Kidney (tissue), 14 donors: ENCODE results near the gene THBS3. TPM values are rescaled to one million over a fixed set of nuclear protein-coding genes. Genes with fewer than 3 reads are reported as not detected.

ENCODE experiments used
- DNase-seq, 5 donors: peaks; one replicate each; pipeline ENCODE4 v3.0.0-alpha.2; 2013 to 2020
- FAIRE-seq: peaks from 2 replicates; lab custom pipeline; 2012; peaks lifted over from hg19 to GRCh38; lab: Jason Lieb, UNC
- H3K27ac ChIP-seq, 2 donors: one replicate each; pipeline ENCODE4 v1.7.0; 2013; ENCODE audit warnings: low read depth in 2 of 2, low read length in 2 of 2, inconsistent platforms in 1 of 2
- H3K27me3 ChIP-seq: one replicate; pipeline ENCODE4 v1.7.1; 2013; ENCODE audit warnings: low read length, inconsistent platforms; ENCODE audit not compliant: control insufficient read depth, insufficient read depth
- H3K36me3 ChIP-seq, 3 donors: one replicate each; pipeline versions ENCODE4 v1.7.0 to v1.7.1; 2013; ENCODE audit warnings: low read length in 3 of 3, control low read depth in 1 of 3, inconsistent platforms in 1 of 3; ENCODE audit not compliant: insufficient read depth in 3 of 3, control insufficient read depth in 2 of 3
- H3K4me1 ChIP-seq, 3 donors: one replicate each; pipeline versions ENCODE4 v1.7.0 to v1.7.1; 2013; ENCODE audit warnings: low read length in 3 of 3, inconsistent platforms in 1 of 3, low read depth in 1 of 3; ENCODE audit not compliant: control insufficient read depth in 2 of 3, insufficient read depth in 2 of 3
- H3K4me3 ChIP-seq, 3 donors: one replicate each; pipeline versions ENCODE4 v1.7.0 to v1.8.1; 2013; ENCODE audit warnings: low read length in 3 of 3, control low read depth in 1 of 3, inconsistent platforms in 1 of 3
- H3K9ac ChIP-seq, 3 donors: one replicate each; pipeline versions ENCODE4 v1.7.0 to v1.7.1; 2013; ENCODE audit warnings: low read length in 3 of 3, control low read depth in 1 of 3, inconsistent platforms in 1 of 3
- H3K9me3 ChIP-seq, 3 donors: one replicate each; pipeline versions ENCODE4 v1.7.0 to v1.7.1; 2013; ENCODE audit warnings: low read length in 3 of 3, control low read depth in 1 of 3, inconsistent platforms in 1 of 3; ENCODE audit not compliant: control insufficient read depth in 2 of 3, insufficient read depth in 1 of 3
- intact Hi-C: fragments of 100-400 bp; cut with DNase I; formaldehyde crosslinking; loops from one replicate; pipeline ENCODE4 v1.11.1; 2022
- polyA plus RNA-seq: library from polyadenylated mRNA; stranded (reverse); fragments of 350-450 nt; fragmentation: Illumina TruSeq; extraction: RNeasy Lipid Tissue Mini Kit (QIAGEN cat#74804); gene quantifications from one replicate; pipeline ENCODE4 v1.2.3, GENCODE V29; 2014; ENCODE audit warnings: low read depth, low replicate concordance; ENCODE audit not compliant: insufficient read depth
- total RNA-seq: library from RNA; stranded (reverse); fragmentation: NEBNext Ultra II Directional; extraction: Animal tissue kit (Norgen Biotek cat#: 25700); gene quantifications from one replicate; pipeline ENCODE4 v1.2.1, GENCODE V29; 2021
- TF ChIP-seq, protein P1 (sequence below): IDR thresholded peaks from 3 replicates; pipeline ENCODE4 v1.5.1; 2012; ENCODE audit warnings: mild to moderate bottlenecking, moderate library complexity, borderline replicate concordance; ENCODE audit not compliant: insufficient read depth; ENCODE audit errors: extremely low read depth
- donor health status: control.
- donor health status: control.
- donor health status: control.
- donor health status: control.
- donor health status: control.
- donor health status: DM: yes; HTN: yes; CAD: no.
- donor health status: Normal renal cell carcinoma (clear cell type).

THBS3 gene
- total and polyA plus RNA-seq, 2 donors from 2014 or later: 21.4 to 33.0 TPM

DNA sequence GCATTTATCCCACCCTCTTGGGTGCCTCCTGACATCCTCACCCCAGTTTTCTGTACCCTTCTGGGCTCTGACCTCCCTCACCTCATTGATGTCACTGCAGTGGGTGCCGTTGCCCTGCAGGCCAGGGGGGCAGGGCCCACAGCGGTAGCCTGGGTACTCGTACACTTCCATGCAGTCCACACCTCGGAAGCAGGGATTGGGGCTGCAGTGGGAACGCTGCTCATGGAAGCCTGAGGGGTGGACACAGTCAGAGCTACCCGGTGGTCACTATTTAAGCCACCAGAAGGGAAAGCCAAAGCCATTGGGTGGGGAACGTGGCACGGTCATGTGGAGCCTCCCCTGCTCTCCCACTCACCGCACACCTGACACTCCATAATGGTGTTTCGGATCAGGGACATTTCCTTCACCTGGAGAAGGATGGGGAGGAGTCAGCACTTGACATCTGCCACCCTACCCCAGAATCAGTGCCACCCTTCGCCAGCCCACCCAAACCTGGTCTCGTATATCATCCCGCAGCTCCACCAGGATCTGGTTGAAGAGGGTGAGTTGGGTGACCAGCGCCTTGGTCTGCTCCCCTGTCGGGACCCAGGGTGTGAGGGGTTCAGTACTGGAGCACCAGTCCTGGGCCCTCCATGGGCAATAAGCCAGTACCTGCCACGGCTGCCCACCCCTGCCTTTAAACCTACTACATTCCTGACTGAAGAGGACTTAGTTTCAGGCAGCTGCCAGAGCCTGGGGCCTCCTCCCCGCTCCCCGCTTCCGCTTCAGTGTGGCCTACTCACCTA, 4.8 kb downstream of the THBS3 start:
- no peaks in the 10 kb centered on the region for H3K9me3 ChIP-seq

GRCh38 chr1:155202198-155202597, 5.5 kb downstream of the THBS3 start:
- peak in 1 of 5 donors; percentile 69 for DNase-seq
- Histone ChIP-seq H3K27me3 (no peaks in the 10 kb centered on the region), H3K9me3 (no peaks in the 10 kb centered on the region), H3K9ac (no peak overlapping the region), H3K4me1 (peaks cover 0 to 2% (median 0%) of the 10 kb centered on the region in 3 donors), H3K27ac (no peak overlapping the region), H3K36me3 (no peaks in the 10 kb centered on the region), H3K4me3 (no peak overlapping the region)
- intact Hi-C loops: no loop called here
- TF ChIP-seq, protein P1, sequence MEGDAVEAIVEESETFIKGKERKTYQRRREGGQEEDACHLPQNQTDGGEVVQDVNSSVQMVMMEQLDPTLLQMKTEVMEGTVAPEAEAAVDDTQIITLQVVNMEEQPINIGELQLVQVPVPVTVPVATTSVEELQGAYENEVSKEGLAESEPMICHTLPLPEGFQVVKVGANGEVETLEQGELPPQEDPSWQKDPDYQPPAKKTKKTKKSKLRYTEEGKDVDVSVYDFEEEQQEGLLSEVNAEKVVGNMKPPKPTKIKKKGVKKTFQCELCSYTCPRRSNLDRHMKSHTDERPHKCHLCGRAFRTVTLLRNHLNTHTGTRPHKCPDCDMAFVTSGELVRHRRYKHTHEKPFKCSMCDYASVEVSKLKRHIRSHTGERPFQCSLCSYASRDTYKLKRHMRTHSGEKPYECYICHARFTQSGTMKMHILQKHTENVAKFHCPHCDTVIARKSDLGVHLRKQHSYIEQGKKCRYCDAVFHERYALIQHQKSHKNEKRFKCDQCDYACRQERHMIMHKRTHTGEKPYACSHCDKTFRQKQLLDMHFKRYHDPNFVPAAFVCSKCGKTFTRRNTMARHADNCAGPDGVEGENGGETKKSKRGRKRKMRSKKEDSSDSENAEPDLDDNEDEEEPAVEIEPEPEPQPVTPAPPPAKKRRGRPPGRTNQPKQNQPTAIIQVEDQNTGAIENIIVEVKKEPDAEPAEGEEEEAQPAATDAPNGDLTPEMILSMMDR: no peak
- FAIRE-seq: no peak

More for the DNA sequence above, 4.8 kb downstream of the THBS3 start:
- no peaks in the 10 kb centered on the region for H3K27me3 ChIP-seq
- H3K36me3 ChIP-seq: no peaks in the 10 kb centered on the region
- no peak overlapping the region for H3K27ac ChIP-seq
- FAIRE-seq: no peak
- H3K4me1 ChIP-seq: peaks cover 0 to 3% (median under 1%) of the 10 kb centered on the region in 3 donors
- peak in 1 of 5 donors; percentile 59 for DNase-seq
- no peak overlapping the region for H3K9ac ChIP-seq
- intact Hi-C loops: no loop called here
- TF ChIP-seq, protein P1: no peak
- H3K4me3 ChIP-seq: no peak overlapping the region

- FAIRE-seq: no peak
- H3K27me3 ChIP-seq: no peaks in the 10 kb centered on the region
- H3K4me1 ChIP-seq: no peaks in the 10 kb centered on the region
- TF ChIP-seq, protein P1: no peak
- H3K4me3 ChIP-seq: no peak overlapping the region
- no peaks in the 10 kb centered on the region for H3K36me3 ChIP-seq
- DNase-seq: peak in 1 of 5 donors; percentile 56
- H3K9me3 ChIP-seq: no peaks in the 10 kb centered on the region
- H3K27ac ChIP-seq: no peak overlapping the region
- H3K9ac ChIP-seq: no peak overlapping the region
- intact Hi-C loops: no loop called here
Observed at GRCh38 chr1:155200920-155201319, 6.8 kb downstream of the THBS3 start.
